GM10248 (cell line): ENCODE measurements around the gene PI4KB.

Experiments used
- CTCF ChIA-PET: fragments of 300-600 bp; sonication (Branson Sonifier 250); formaldehyde crosslinking; extraction: SDS; loops from one replicate; lab custom pipeline; 2021; ENCODE audit warnings: antibody characterized with exemption; lab: Yijun Ruan, JAX
- POLR2A ChIA-PET: fragments of 350-650 bp; sonication (Branson Sonifier 250); formaldehyde crosslinking; extraction: SDS; loops from one replicate; lab custom pipeline; 2020; ENCODE audit warnings: antibody characterized with exemption; lab: Yijun Ruan, JAX
- DNase-seq: peaks from one replicate; pipeline ENCODE4 v3.0.0; 2012; ENCODE audit errors: extremely low spot score
- CTCF ChIP-seq: IDR thresholded peaks from 2 replicates; pipeline ENCODE4 v1.5.1; 2012; ENCODE audit warnings: mild to moderate bottlenecking, low read depth; ENCODE audit errors: extremely low read depth, missing control alignments, control extremely low read depth

Gene PI4KB

GRCh38 chr1:151273924-151274466 lies 53.2 kb downstream of the PI4KB start:
- TF ChIP-seq CTCF, result no peak
- DNase-seq, result no peak
- CTCF ChIA-PET, result interaction anchor here (0.8 to 1.9 kb wide), 2 partner anchors 19 to 22 kb away, joined by 3 to 10 read pairs; partner anchors contain the start of gene PSMD4
- POLR2A ChIA-PET, result no interaction called here

GRCh38 chr1:151267760-151268159 lies 59.5 kb downstream of the PI4KB start:
- DNase-seq, result no peak
- POLR2A ChIA-PET, result no interaction called here
- TF ChIP-seq CTCF, result no peak
- CTCF ChIA-PET, result interaction anchor here (1.0 to 1.5 kb wide), 2 partner anchors 16 to 34 kb away, joined by 3 to 5 read pairs; no protein-coding TSS in a partner anchor

GRCh38 chr1:151266821-151267220 lies 60.4 kb downstream of the PI4KB start:
- no peak for DNase-seq
- ChIA-PET POLR2A (no interaction called here), CTCF (interaction anchor here (0.6 to 1.5 kb wide), 3 partner anchors 15 to 48 kb away, joined by 3 to 5 read pairs (median 3); no protein-coding TSS in a partner anchor)
- TF ChIP-seq CTCF, result no peak

GRCh38 chr1:151266315-151266714 lies 60.9 kb downstream of the PI4KB start:
- POLR2A ChIA-PET, result no interaction called here
- CTCF ChIA-PET, result interaction anchor here (0.6 to 1.5 kb wide), 4 partner anchors 14 to 85 kb away, joined by 3 to 5 read pairs (median 3); no protein-coding TSS in a partner anchor
- TF ChIP-seq CTCF, result no peak

GRCh38 chr1:151265446-151266236 lies 61.6 kb downstream of the PI4KB start:
- TF ChIP-seq CTCF, result no peak
- ChIA-PET POLR2A (no interaction called here), CTCF (interaction anchor here (1.1 to 1.8 kb wide), 4 partner anchors 12 to 85 kb away, joined by 3 to 7 read pairs (median 4); partner anchors contain the start of gene ZNF687)
- DNase-seq, result no peak

More at GRCh38 chr1:151266315-151266714, 60.9 kb downstream of the PI4KB start:
- no peak for DNase-seq

- TF ChIP-seq CTCF, result no peak
- CTCF ChIA-PET, result interaction anchor here (5.0 kb wide), 1 partner anchor 7 kb away, joined by 33 read pairs; no protein-coding TSS in a partner anchor
- POLR2A ChIA-PET, result no interaction called here
- DNase-seq, result no peak
These were observed 67.9 kb downstream of the PI4KB start for GRCh38 chr1:151259351-151259750.
